Ishikawa (cell line): Measurements from ENCODE around the gene AGPAT1.

Source experiments
- CEBPB ChIP-seq: IDR thresholded peaks from 2 replicates; pipeline ENCODE4 v1.6.1; 2012
- CREB1 ChIP-seq: IDR thresholded peaks from 2 replicates; pipeline ENCODE4 v1.6.1; 2012; ENCODE audit warnings: low read depth
- EP300 ChIP-seq: IDR thresholded peaks from 2 replicates; pipeline ENCODE4 v1.6.1; 2012; ENCODE audit warnings: borderline replicate concordance
- FOXM1 ChIP-seq: IDR thresholded peaks from 2 replicates; pipeline ENCODE4 v1.6.1; 2012; ENCODE audit warnings: low read depth, borderline replicate concordance
- NFIC ChIP-seq: IDR thresholded peaks from 2 replicates; pipeline ENCODE4 v1.6.1; 2012
- RAD21 ChIP-seq: IDR thresholded peaks from 2 replicates; pipeline ENCODE4 v1.6.1; 2012; ENCODE audit warnings: low read depth
- TAF1 ChIP-seq: IDR thresholded peaks from 2 replicates; pipeline ENCODE4 v1.6.1; 2012; ENCODE audit warnings: low read depth, mild to moderate bottlenecking
- TEAD4 ChIP-seq: IDR thresholded peaks from 2 replicates; pipeline ENCODE4 v1.6.1; 2012
- YY1 ChIP-seq: IDR thresholded peaks from 2 replicates; pipeline ENCODE4 v1.6.1; 2012; ENCODE audit warnings: low read depth
- TF ChIP-seq, protein P1 (sequence below): IDR thresholded peaks from 2 replicates; pipeline ENCODE4 v1.6.1; 2012; ENCODE audit warnings: low read depth, mild to moderate bottlenecking

DNA sequence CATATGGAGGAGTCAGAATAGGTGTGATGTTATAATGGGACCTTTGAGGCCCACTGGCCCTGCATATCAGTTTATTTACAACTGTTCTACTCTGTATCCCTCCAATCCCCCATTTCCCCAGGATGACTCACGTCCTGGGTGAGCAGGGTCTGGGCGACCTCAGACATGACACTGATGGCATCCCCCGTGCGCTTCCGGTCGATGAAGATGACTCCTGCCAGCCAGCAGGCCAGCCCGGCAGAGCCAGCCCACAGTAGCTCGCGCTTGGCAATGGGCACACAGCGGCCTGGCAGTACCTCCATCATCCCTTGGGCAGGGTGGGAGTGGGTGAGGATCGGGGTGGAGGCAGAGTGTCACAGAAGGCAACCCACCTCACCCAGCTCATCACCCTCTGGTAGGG, 5.6 kb downstream of the AGPAT1 start:
- no peak for TF ChIP-seq TAF1
- TF ChIP-seq, protein P1, sequence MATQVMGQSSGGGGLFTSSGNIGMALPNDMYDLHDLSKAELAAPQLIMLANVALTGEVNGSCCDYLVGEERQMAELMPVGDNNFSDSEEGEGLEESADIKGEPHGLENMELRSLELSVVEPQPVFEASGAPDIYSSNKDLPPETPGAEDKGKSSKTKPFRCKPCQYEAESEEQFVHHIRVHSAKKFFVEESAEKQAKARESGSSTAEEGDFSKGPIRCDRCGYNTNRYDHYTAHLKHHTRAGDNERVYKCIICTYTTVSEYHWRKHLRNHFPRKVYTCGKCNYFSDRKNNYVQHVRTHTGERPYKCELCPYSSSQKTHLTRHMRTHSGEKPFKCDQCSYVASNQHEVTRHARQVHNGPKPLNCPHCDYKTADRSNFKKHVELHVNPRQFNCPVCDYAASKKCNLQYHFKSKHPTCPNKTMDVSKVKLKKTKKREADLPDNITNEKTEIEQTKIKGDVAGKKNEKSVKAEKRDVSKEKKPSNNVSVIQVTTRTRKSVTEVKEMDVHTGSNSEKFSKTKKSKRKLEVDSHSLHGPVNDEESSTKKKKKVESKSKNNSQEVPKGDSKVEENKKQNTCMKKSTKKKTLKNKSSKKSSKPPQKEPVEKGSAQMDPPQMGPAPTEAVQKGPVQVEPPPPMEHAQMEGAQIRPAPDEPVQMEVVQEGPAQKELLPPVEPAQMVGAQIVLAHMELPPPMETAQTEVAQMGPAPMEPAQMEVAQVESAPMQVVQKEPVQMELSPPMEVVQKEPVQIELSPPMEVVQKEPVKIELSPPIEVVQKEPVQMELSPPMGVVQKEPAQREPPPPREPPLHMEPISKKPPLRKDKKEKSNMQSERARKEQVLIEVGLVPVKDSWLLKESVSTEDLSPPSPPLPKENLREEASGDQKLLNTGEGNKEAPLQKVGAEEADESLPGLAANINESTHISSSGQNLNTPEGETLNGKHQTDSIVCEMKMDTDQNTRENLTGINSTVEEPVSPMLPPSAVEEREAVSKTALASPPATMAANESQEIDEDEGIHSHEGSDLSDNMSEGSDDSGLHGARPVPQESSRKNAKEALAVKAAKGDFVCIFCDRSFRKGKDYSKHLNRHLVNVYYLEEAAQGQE, result no peak
- no peak for TF ChIP-seq YY1
- TF ChIP-seq EP300, result no peak
- TF ChIP-seq NFIC, result no peak
- TF ChIP-seq RAD21, result no peak
- no peak for TF ChIP-seq FOXM1
- no peak for TF ChIP-seq CEBPB
- no peak for TF ChIP-seq TEAD4
- TF ChIP-seq CREB1, result no peak
